KMS-11 (cell line): ENCODE results near the gene NSD1.

Experiments used
- H2AFZ ChIP-seq: fragments of 200-600 bp; sonication (generic); 2 replicates; pipeline ENCODE4 v1.6.1; 2016; ENCODE audit warnings: antibody characterized with exemption, mixed run types, low read depth
- H3K27ac ChIP-seq: fragments of 200-600 bp; sonication (generic); 2 replicates; pipeline ENCODE4 v1.6.1; 2016; ENCODE audit warnings: mild to moderate bottlenecking, mixed run types
- H3K27me3 ChIP-seq: fragments of 200-600 bp; sonication (generic); 2 replicates; pipeline ENCODE4 v1.6.1; 2017; ENCODE audit warnings: mild to moderate bottlenecking, low read depth, mixed run types, moderate library complexity; ENCODE audit not compliant: insufficient read depth
- H3K36me3 ChIP-seq: fragments of 200-600 bp; sonication (generic); 2 replicates; pipeline ENCODE4 v1.6.1; 2017; ENCODE audit warnings: mild to moderate bottlenecking, mixed run types; ENCODE audit not compliant: insufficient read depth
- H3K4me1 ChIP-seq: fragments of 200-600 bp; sonication (generic); 2 replicates; pipeline ENCODE4 v1.6.1; 2016; ENCODE audit warnings: mild to moderate bottlenecking, low read depth, mixed run types; ENCODE audit not compliant: poor library complexity, severe bottlenecking
- H3K4me2 ChIP-seq: fragments of 200-600 bp; sonication (generic); 2 replicates; pipeline ENCODE4 v1.7.0; 2016; ENCODE audit warnings: mild to moderate bottlenecking, mixed run types
- H3K4me3 ChIP-seq: fragments of 200-600 bp; sonication (generic); IDR thresholded peaks from 2 replicates; pipeline ENCODE4 v1.6.1; 2017; ENCODE audit warnings: low read depth, low read length, mixed read lengths; ENCODE audit not compliant: insufficient read depth
- H3K79me2 ChIP-seq: fragments of 200-600 bp; sonication (generic); 2 replicates; pipeline ENCODE4 v1.6.1; 2016; ENCODE audit warnings: low read depth, mixed run types; ENCODE audit not compliant: insufficient read depth
- H3K9ac ChIP-seq: fragments of 200-600 bp; sonication (generic); 2 replicates; pipeline ENCODE4 v1.6.1; 2016; ENCODE audit warnings: mild to moderate bottlenecking, mixed run types
- H4K20me1 ChIP-seq: fragments of 200-600 bp; sonication (generic); 2 replicates; pipeline ENCODE4 v1.6.1; 2016; ENCODE audit warnings: mild to moderate bottlenecking, mixed run types; ENCODE audit not compliant: insufficient read depth
- TF ChIP-seq, protein P1 (sequence below): fragments of 200-600 bp; sonication (generic); conservative IDR thresholded peaks from 2 replicates; pipeline ENCODE4 v1.6.1; 2017; ENCODE audit warnings: low read depth, mild to moderate bottlenecking, antibody characterized with exemption, low read length, moderate library complexity, mixed read lengths

The NSD1 gene

GRCh38 chr5:177204281-177204680 is 70.7 kb downstream of the NSD1 start:
- Histone ChIP-seq H3K4me2 (no peak overlapping the region), H2AFZ (no peak overlapping the region), H3K27me3 (no peaks in the 10 kb centered on the region), H3K4me1 (no peaks in the 10 kb centered on the region), H4K20me1 (no peaks in the 10 kb centered on the region), H3K4me3 (no peak overlapping the region), H3K79me2 (no peaks in the 10 kb centered on the region), H3K27ac (no peak overlapping the region), H3K36me3 (no peaks in the 10 kb centered on the region), H3K9ac (no peak overlapping the region)
- TF ChIP-seq, protein P1, sequence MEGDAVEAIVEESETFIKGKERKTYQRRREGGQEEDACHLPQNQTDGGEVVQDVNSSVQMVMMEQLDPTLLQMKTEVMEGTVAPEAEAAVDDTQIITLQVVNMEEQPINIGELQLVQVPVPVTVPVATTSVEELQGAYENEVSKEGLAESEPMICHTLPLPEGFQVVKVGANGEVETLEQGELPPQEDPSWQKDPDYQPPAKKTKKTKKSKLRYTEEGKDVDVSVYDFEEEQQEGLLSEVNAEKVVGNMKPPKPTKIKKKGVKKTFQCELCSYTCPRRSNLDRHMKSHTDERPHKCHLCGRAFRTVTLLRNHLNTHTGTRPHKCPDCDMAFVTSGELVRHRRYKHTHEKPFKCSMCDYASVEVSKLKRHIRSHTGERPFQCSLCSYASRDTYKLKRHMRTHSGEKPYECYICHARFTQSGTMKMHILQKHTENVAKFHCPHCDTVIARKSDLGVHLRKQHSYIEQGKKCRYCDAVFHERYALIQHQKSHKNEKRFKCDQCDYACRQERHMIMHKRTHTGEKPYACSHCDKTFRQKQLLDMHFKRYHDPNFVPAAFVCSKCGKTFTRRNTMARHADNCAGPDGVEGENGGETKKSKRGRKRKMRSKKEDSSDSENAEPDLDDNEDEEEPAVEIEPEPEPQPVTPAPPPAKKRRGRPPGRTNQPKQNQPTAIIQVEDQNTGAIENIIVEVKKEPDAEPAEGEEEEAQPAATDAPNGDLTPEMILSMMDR = no peak

DNA sequence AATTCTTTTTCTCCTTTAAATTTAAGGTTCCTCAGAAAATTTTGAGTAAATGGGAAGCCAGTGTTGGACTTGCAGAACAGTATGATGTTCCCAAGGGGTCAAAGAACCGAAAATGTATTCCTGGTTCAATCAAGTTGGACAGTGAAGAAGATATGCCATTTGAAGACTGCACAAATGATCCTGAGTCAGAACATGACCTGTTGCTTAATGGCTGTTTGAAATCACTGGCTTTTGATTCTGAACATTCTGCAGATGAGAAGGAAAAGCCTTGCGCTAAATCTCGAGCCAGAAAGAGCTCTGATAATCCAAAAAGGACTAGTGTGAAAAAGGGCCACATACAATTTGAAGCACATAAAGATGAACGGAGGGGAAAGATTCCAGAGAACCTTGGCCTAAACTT is 76.0 kb downstream of the NSD1 start:
- Histone ChIP-seq H3K79me2 (no peaks in the 10 kb centered on the region), H3K27ac (no peak overlapping the region), H3K4me1 (no peaks in the 10 kb centered on the region), H3K36me3 (no peaks in the 10 kb centered on the region), H3K27me3 (no peaks in the 10 kb centered on the region), H3K9ac (no peak overlapping the region), H3K4me3 (no peak overlapping the region), H2AFZ (no peak overlapping the region), H3K4me2 (no peak overlapping the region), H4K20me1 (no peaks in the 10 kb centered on the region)
- TF ChIP-seq, protein P1 = no peak

DNA sequence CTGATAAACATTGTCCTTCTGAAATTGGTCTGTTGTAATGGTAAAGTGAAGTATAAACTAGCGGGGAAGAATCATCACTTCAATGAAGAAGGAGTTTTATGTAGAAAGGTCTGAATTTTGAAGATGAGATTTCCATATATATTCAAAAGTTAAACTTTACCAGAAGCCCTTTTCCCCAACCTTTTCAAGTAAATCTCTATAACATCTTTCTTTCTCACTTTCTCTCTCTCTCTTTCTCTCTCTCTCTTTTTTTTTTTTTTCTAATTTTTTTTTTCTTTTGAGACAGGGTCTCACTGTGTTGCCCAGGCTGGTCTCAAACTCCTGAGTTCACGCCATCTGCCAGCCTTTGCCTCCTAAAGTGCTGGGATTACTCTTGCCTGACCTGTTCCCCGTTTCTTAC is 78.7 kb downstream of the NSD1 start:
- Histone ChIP-seq H2AFZ (no peak overlapping the region), H3K27ac (no peak overlapping the region), H3K9ac (no peak overlapping the region), H3K36me3 (no peaks in the 10 kb centered on the region; the same call in 1 of the 2 replicates), H3K4me2 (no peak overlapping the region), H3K79me2 (no peaks in the 10 kb centered on the region), H3K27me3 (no peaks in the 10 kb centered on the region), H4K20me1 (no peaks in the 10 kb centered on the region), H3K4me1 (no peaks in the 10 kb centered on the region), H3K4me3 (no peak overlapping the region)
- TF ChIP-seq, protein P1 = no peak

DNA sequence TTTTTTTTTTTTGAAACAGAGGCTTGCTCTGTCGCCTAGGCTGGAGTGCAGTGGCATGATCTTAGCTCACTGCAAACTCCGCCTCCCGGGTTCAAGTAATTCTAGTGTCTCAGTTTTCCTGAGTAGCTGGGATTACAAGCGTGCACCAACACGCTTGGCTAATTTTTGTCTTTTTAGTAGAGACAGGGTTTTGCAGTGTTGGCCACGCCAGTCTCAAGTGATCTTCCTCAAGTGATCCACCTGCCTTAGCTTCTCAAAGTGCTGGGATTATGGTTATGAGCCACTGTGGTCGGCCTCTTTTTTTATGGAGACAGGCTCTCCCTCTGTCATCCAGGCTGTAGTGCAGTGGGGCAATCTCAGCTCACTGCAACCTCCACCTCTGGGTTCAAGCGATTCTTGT is 87.0 kb downstream of the NSD1 start:
- no peak overlapping the region for H3K9ac ChIP-seq
- H4K20me1 ChIP-seq = no peaks in the 10 kb centered on the region
- no peaks in the 10 kb centered on the region for H3K79me2 ChIP-seq
- no peaks in the 10 kb centered on the region; the same call in 1 of the 2 replicates for H3K36me3 ChIP-seq
- H3K27me3 ChIP-seq = no peaks in the 10 kb centered on the region
- H3K4me2 ChIP-seq = no peak overlapping the region
- no peak overlapping the region for H3K4me3 ChIP-seq
- H2AFZ ChIP-seq = no peak overlapping the region
- H3K27ac ChIP-seq = no peak overlapping the region
- TF ChIP-seq, protein P1 = no peak
- no peaks in the 10 kb centered on the region for H3K4me1 ChIP-seq
